ENCODE data around the gene ALDH7A1. TPM values are rescaled to one million over a fixed set of nuclear protein-coding genes. Genes with fewer than 3 reads are reported as not detected.

ALDH7A1 gene
- total RNA-seq, 1 donor from 2014 or later, result 90.6 TPM

DNA sequence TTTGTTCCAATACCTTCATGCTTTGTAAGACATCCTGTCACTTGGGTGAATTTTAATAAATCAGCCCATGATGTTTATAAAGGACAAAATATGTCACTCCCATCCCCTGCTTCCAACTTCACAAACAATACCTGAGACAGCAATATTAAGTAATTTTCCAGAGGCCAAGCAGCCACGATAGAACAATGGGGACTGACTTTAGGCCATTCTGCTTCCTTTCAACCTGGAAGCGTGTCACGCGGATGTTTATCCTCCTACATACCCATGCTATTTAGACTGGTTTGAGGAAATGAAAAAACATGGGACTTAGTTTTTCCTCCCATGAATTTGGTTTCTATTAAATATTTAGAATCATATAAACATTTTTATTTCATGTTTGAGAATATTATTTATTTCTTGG lies 88.9 kb downstream of the ALDH7A1 start:
- Mint-ChIP-seq H3K36me3 (ENCODE audit: low read depth, unreplicated experiment) (no peaks in the 10 kb centered on the region), H3K4me3 (ENCODE audit: unreplicated experiment) (no peak overlapping the region), H3K27ac (ENCODE audit: unreplicated experiment) (no peak overlapping the region), H3K9me3 (ENCODE audit: unreplicated experiment) (no peaks in the 10 kb centered on the region), H3K27me3 (ENCODE audit: low read depth, unreplicated experiment) (no peaks in the 10 kb centered on the region), H3K4me1 (ENCODE audit: low read depth, unreplicated experiment) (peaks cover 14% of the 10 kb centered on the region)
- DNase-seq (ENCODE audit: low read depth) (no peak), FAIRE-seq (no peak)
- H4K20me1 ChIP-seq (ENCODE audit: insufficient read depth, low read length), result no peaks in the 10 kb centered on the region
- H3K4me3 ChIP-seq (ENCODE audit: insufficient read depth, low read depth, low read length), result no peak overlapping the region
- H3K9me3 ChIP-seq (ENCODE audit: insufficient read depth, low read depth, low read length), result no peaks in the 10 kb centered on the region
- H3K4me2 ChIP-seq (ENCODE audit: low read length), result no peak overlapping the region
- H3K4me1 ChIP-seq (ENCODE audit: insufficient read depth, low read length), result no peaks in the 10 kb centered on the region
- no peak overlapping the region for H3K27ac ChIP-seq (ENCODE audit: low read depth, low read length)
- H3K27me3 ChIP-seq (ENCODE audit: insufficient read depth, low read length), result no peaks in the 10 kb centered on the region
- no peak overlapping the region for H2AFZ ChIP-seq (ENCODE audit: low read depth, low read length)
- TF ChIP-seq EZH2 (IDR thresholded peaks at IDR 0.05; ENCODE audit: insufficient read depth, low read length), result no peak
- TF ChIP-seq, protein P1, sequence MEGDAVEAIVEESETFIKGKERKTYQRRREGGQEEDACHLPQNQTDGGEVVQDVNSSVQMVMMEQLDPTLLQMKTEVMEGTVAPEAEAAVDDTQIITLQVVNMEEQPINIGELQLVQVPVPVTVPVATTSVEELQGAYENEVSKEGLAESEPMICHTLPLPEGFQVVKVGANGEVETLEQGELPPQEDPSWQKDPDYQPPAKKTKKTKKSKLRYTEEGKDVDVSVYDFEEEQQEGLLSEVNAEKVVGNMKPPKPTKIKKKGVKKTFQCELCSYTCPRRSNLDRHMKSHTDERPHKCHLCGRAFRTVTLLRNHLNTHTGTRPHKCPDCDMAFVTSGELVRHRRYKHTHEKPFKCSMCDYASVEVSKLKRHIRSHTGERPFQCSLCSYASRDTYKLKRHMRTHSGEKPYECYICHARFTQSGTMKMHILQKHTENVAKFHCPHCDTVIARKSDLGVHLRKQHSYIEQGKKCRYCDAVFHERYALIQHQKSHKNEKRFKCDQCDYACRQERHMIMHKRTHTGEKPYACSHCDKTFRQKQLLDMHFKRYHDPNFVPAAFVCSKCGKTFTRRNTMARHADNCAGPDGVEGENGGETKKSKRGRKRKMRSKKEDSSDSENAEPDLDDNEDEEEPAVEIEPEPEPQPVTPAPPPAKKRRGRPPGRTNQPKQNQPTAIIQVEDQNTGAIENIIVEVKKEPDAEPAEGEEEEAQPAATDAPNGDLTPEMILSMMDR (IDR thresholded peaks at IDR 0.05; ENCODE audit: insufficient read depth, low read depth, low read length), result no peak
- no peak overlapping the region for H3K9ac ChIP-seq (ENCODE audit: low read length)
- no peaks in the 10 kb centered on the region for H3K36me3 ChIP-seq (ENCODE audit: insufficient read depth, low read length)
- no peaks in the 10 kb centered on the region for H3K79me2 ChIP-seq (ENCODE audit: insufficient read depth, low read length)

DNA sequence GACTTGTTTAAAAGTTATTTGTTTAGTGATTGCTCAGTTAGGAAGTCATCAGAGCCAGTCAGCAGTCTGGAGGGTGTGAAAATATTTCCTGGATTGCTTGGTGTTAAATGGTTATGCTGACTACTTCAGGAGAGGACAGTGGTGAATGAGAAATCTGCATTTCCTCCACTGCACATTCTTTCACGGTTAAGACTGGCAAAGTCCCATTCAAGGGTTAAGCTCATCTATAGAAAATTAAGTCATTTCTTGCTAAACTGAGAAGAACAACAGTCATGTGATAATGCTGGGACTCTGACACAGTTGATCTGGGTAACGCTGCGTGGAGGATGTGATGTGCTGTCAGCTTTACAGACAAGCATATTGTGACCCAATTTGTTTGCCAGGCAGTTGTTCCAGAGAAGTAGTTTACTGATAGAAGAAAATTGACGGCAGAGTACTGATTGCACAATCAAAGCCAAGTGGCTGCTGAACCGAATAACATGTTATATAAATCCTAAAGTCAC lies 91.4 kb downstream of the ALDH7A1 start:
- no peaks in the 10 kb centered on the region for H3K36me3 ChIP-seq (ENCODE audit: insufficient read depth, low read length)
- no peaks in the 10 kb centered on the region for H3K9me3 ChIP-seq (ENCODE audit: insufficient read depth, low read depth, low read length)
- Mint-ChIP-seq H3K4me1 (ENCODE audit: low read depth, unreplicated experiment) (peaks cover 14% of the 10 kb centered on the region), H3K4me3 (ENCODE audit: unreplicated experiment) (no peak overlapping the region), H3K9me3 (ENCODE audit: unreplicated experiment) (no peaks in the 10 kb centered on the region), H3K27ac (ENCODE audit: unreplicated experiment) (peak overlapping the region; percentile 48), H3K27me3 (ENCODE audit: low read depth, unreplicated experiment) (no peaks in the 10 kb centered on the region), H3K36me3 (ENCODE audit: low read depth, unreplicated experiment) (no peaks in the 10 kb centered on the region)
- H3K9ac ChIP-seq (ENCODE audit: low read length), result no peak overlapping the region
- no peaks in the 10 kb centered on the region for H3K4me1 ChIP-seq (ENCODE audit: insufficient read depth, low read length)
- H3K79me2 ChIP-seq (ENCODE audit: insufficient read depth, low read length), result no peaks in the 10 kb centered on the region
- H3K4me3 ChIP-seq (ENCODE audit: insufficient read depth, low read depth, low read length), result no peak overlapping the region
- H4K20me1 ChIP-seq (ENCODE audit: insufficient read depth, low read length), result no peaks in the 10 kb centered on the region
- TF ChIP-seq, protein P1 (IDR thresholded peaks at IDR 0.05; ENCODE audit: insufficient read depth, low read depth, low read length), result no peak
- no peak for TF ChIP-seq EZH2 (IDR thresholded peaks at IDR 0.05; ENCODE audit: insufficient read depth, low read length)
- no peak overlapping the region for H3K27ac ChIP-seq (ENCODE audit: low read depth, low read length)
- FAIRE-seq, result no peak
- H2AFZ ChIP-seq (ENCODE audit: low read depth, low read length), result no peak overlapping the region
- peak; percentile 38 for DNase-seq (ENCODE audit: low read depth)
- no peaks in the 10 kb centered on the region for H3K27me3 ChIP-seq (ENCODE audit: insufficient read depth, low read length)
- peak overlapping the region; percentile 33 for H3K4me2 ChIP-seq (ENCODE audit: low read length)

DNA sequence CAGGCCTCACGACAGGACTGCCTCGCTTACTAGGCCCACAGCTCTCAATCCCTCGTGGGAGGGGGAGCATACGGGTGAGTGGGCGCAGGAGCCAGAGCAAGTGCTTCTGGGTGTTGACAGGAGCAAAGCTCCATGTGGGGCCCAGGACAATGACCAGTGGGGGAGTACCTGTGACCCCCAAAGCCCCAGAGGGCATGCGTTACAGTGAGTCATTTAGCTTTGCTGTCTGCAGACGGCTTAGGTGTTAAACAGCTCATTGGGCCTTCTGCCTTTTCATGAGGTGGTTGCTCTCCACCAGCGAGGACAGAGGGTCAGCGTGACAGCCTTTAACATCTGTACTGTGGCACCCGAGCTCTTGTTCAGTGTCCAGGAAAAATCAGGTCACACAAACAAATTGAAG lies 93.6 kb downstream of the ALDH7A1 start:
- H3K27me3 ChIP-seq (ENCODE audit: insufficient read depth, low read length), result no peaks in the 10 kb centered on the region
- H3K4me3 ChIP-seq (ENCODE audit: insufficient read depth, low read depth, low read length), result no peak overlapping the region
- H3K9me3 Mint-ChIP-seq (ENCODE audit: unreplicated experiment), result no peaks in the 10 kb centered on the region
- DNase-seq (ENCODE audit: low read depth) (no peak), FAIRE-seq (no peak)
- H3K27ac ChIP-seq (ENCODE audit: low read depth, low read length), result no peak overlapping the region
- H3K4me2 ChIP-seq (ENCODE audit: low read length), result no peak overlapping the region
- H3K27ac Mint-ChIP-seq (ENCODE audit: unreplicated experiment), result no peak overlapping the region
- no peak overlapping the region for H2AFZ ChIP-seq (ENCODE audit: low read depth, low read length)
- H3K36me3 Mint-ChIP-seq (ENCODE audit: low read depth, unreplicated experiment), result peaks cover 5% of the 10 kb centered on the region
- H4K20me1 ChIP-seq (ENCODE audit: insufficient read depth, low read length), result no peaks in the 10 kb centered on the region
- H3K4me1 ChIP-seq (ENCODE audit: insufficient read depth, low read length), result no peaks in the 10 kb centered on the region
- no peaks in the 10 kb centered on the region for H3K79me2 ChIP-seq (ENCODE audit: insufficient read depth, low read length)
- H3K27me3 Mint-ChIP-seq (ENCODE audit: low read depth, unreplicated experiment), result no peaks in the 10 kb centered on the region
- H3K9ac ChIP-seq (ENCODE audit: low read length), result no peak overlapping the region
- TF ChIP-seq, protein P1 (IDR thresholded peaks at IDR 0.05; ENCODE audit: insufficient read depth, low read depth, low read length), result no peak
- no peak for TF ChIP-seq EZH2 (IDR thresholded peaks at IDR 0.05; ENCODE audit: insufficient read depth, low read length)
- no peaks in the 10 kb centered on the region for H3K9me3 ChIP-seq (ENCODE audit: insufficient read depth, low read depth, low read length)
- H3K4me3 Mint-ChIP-seq (ENCODE audit: unreplicated experiment), result no peak overlapping the region
- no peaks in the 10 kb centered on the region for H3K36me3 ChIP-seq (ENCODE audit: insufficient read depth, low read length)
- peaks cover 14% of the 10 kb centered on the region for H3K4me1 Mint-ChIP-seq (ENCODE audit: low read depth, unreplicated experiment)

Data from astrocyte (in vitro differentiated cells and primary cell).